Dedifferentiated amniotic fluid mesenchymal stem cell (primary cell): ENCODE data around the gene GTF2H2C_2.
"Not testable (repeated sequence)": the region's sequence is repeated elsewhere in the genome, so short reads cannot be mapped to it uniquely, and the experiment has no call there.

ENCODE experiments used
- DNase-seq: peaks from one replicate; pipeline ENCODE4 v3.0.0-alpha.2; 2016; ENCODE audit errors: extremely low spot score

GTF2H2C_2 gene

GRCh38 chr5:70415117-70415516 is at the start of gene GTF2H2C_2:
Gene GTF2H2C_2, plus strand, starts transcription at chr5:70415368.
- DNase-seq: not testable (repeated sequence)

- DNase-seq: not testable (repeated sequence)
Observed at GRCh38 chr5:70400984-70401686, 14.0 kb upstream of the GTF2H2C_2 start.

- DNase-seq: not testable (repeated sequence)
Observed at GRCh38 chr5:70421322-70421721, 6.2 kb downstream of the GTF2H2C_2 start.

GRCh38 chr5:70423215-70423614 is 8.0 kb downstream of the GTF2H2C_2 start:
- not testable (repeated sequence) for DNase-seq

- not testable (repeated sequence) for DNase-seq
Observed at GRCh38 chr5:70438518-70438917, 23.4 kb downstream of the GTF2H2C_2 start.

- DNase-seq: not testable (repeated sequence)
Observed at GRCh38 chr5:70449565-70449964, 34.4 kb downstream of the GTF2H2C_2 start.

- not testable (repeated sequence) for DNase-seq
Observed at GRCh38 chr5:70451249-70451984, 36.2 kb downstream of the GTF2H2C_2 start.

GRCh38 chr5:70457093-70457492 is 41.9 kb downstream of the GTF2H2C_2 start:
- not testable (repeated sequence) for DNase-seq

GRCh38 chr5:70459188-70459587 is 44.0 kb downstream of the GTF2H2C_2 start:
- DNase-seq: not testable (repeated sequence)

GRCh38 chr5:70461984-70462383 is 46.8 kb downstream of the GTF2H2C_2 start:
- not testable (repeated sequence) for DNase-seq

- not testable (repeated sequence) for DNase-seq
Observed at GRCh38 chr5:70464019-70464637, 49.0 kb downstream of the GTF2H2C_2 start.

GRCh38 chr5:70469926-70470509 is 54.9 kb downstream of the GTF2H2C_2 start:
- not testable (repeated sequence) for DNase-seq
